Inflammatory macrophage treated with lipopolysaccharide for 4 hours (primary cell): Measurements from ENCODE around the gene ISLR.
"Not testable (repeated sequence)": the region's sequence is repeated elsewhere in the genome, so short reads cannot be mapped to it uniquely, and the experiment has no call there.

ENCODE experiments used
- DNase-seq: peaks from one replicate; pipeline ENCODE4 v3.0.0-alpha.2; 2020

Gene ISLR

GRCh38 chr15:74137537-74137894 lies 36.0 kb upstream of the ISLR start:
- no peak for DNase-seq

GRCh38 chr15:74138642-74139041 lies 34.9 kb upstream of the ISLR start:
- no peak for DNase-seq

DNA sequence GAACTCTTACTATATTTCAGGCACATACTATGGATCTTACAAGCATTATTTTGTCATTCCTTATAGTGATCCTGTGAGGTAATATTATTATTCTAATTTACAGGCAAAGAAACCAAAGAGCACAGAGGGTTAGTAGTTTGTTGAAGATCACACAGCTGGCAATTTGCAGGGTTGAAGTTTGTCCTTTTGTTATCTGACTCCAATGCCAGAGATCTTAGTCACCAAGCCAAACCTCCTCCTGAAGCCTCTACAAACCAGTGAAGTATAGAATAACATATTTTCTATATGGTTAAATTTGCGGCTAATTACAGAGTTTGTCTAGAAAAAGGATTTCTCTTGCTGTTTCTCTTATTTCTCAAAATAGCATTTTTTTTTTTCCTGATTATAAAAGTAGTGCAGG lies 31.9 kb upstream of the ISLR start:
- no peak for DNase-seq

- no peak for DNase-seq
Measured at GRCh38 chr15:74144153-74144775, 29.2 kb upstream of the ISLR start.

DNA sequence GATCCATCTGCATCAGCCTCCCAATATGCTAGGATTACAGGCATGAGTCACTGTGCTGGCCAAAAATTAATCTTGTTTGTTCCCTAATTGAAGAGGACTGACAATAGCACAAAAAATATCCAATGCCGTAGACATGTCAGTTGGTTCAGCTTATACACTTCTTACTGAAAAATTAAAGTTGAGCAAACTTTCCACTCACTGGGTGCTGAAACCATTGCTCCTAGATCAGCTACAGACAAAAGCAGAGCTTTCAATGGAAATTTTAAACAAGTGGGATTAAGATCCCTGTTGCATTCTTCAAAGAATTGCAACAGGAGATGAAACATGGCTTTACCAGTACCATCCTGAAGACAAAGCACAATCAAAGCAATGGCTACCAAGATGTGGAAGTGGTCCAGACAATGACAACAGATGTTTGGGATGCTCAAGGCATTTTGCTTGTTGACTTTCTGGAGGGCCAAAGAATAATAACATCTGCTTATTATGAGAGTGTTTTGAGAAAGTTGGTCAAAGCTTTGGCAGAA lies 27.2 kb upstream of the ISLR start:
- no peak for DNase-seq

DNA sequence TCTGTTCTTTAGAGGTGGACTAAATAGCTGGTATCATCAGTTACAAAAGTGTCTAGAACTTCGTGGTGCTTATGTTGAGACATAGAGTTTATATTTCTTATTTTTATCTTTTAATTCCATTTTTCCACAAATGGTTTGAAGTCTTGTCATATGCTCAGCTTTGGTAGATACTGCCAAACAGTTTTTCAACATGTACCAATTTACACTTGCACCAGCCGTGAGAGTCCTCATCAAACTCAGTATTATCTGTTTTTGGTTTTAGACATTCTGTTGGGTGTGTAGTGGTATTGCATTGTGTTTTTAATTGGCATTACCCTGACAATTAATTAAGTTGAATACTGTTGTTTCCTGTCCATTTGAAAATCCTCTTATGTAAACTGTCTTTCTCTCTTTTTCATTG lies 26.5 kb upstream of the ISLR start:
- DNase-seq, result no peak

DNA sequence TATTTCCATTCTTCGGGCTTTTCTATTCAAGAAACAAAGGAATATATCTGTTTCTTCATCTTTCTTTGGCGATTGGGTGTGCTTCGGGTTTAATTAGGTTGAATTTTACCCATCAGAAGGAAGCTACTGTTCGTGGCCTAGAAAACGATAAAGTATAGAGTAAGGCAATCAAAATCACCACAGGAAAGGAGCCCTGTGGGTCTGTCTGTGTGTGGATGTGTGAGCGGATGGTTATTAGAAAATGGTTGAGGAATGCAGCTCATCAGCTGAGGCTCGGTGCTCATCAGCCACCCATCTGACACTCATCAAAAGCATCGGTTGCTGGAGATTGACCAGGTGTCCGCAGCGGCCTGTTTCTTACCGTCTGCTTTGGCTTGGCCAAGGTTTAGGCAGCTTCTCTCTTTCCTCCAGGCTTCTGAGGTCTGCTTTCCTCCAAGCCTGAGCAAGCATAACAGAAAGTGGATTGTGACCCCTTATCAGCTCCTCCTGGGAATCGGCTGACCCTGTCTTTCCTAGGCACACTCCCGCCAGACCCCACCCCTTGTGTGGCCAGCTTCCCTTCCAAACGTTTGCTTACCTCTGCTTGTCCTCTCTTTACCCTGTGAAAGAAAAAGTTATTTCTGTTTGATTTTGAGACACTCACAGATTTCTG lies 17.6 kb upstream of the ISLR start:
- DNase-seq, result no peak

DNA sequence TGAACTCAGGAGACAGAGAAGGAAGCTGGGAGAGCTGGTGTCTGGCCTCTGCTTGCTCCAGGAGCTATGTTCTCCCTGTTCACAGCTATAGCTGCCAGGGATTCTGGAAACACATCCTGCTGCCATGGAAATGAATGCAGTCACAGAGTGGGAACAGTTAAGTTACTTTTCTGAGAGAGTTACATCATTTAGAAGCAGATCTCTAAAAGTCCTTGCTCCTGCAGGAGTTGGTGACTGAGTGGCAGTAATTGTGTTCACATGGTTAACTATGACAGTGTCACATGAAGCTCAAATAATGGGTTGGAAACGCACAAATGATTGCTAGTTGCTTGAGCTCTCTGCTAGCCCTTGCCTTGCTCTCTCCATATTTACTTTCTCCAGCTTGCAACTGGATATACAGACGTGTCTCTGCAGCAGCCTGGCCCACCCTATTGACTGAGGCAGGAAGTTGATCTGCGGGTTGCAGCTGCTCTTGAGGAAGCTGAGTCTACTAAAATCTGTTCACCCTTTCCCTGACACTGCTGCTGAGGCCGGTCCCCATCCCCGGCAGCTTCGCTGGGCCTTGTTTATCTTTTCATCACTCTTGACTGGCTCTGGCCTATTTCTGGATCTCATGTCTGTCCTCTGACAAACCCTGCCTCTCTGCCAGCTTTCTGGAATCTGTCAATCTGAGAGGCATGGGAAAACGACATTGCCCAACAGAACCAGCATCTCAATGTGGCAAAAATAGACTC lies 16.7 kb upstream of the ISLR start:
- no peak for DNase-seq

- no peak for DNase-seq
Measured at GRCh38 chr15:74157868-74158827, 15.4 kb upstream of the ISLR start.

DNA sequence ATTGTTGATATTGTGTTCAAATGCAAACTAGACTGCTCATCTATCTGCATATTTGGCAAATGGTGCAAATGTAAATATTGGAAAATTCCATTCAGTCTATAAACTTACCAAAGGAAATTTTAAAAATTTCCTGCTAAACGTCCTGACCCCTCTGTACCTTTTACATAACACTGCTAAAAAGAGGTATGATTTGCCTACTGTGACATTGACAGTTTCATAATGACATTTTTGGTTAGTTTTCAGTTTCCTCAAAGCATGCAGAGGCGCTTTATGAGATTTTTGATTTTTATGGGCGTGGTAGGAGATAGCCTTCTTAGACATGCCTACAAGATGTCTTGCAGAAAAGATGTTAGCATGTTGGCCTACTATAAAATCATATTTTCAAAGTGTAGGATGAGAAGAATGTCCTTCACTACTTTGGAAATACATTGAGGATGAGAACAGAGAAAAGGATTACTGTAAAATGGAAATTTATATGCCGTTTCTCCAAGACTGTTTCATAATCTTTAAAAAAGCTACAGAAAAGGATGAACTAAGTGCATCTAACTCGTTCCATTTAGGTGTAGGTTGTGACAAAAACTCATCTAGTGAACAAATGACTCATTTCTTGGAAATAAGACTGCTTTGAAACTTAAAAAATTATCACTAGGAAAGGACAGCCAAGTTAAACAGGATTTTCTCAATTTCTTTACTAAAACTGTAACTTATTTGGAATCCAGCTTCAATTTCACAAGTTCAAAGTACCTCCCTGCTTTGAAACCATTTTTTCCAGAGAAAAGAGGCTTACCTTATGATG lies 14.5 kb upstream of the ISLR start:
- DNase-seq, result no peak

GRCh38 chr15:74159773-74160172 lies 13.7 kb upstream of the ISLR start:
- DNase-seq, result no peak

DNA sequence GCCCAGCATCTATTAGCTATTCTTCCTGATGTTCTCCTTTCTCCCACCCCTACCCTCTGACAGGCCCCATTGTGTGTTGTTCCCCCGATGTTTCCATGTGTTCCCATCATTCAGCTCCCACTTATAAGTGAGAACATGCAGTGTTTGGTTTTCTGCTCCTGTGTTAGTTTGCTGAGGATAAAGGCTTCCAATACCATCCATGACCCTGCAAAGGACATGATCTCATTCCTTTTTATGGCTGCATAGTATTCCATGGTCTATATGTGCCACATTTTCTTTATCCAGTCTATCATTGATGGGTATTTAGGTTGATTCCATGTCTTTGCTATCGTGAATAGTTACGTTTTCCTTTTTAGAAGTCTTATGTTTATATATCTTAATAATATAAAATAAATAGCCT lies 13.1 kb upstream of the ISLR start:
- not testable (repeated sequence) for DNase-seq

DNA sequence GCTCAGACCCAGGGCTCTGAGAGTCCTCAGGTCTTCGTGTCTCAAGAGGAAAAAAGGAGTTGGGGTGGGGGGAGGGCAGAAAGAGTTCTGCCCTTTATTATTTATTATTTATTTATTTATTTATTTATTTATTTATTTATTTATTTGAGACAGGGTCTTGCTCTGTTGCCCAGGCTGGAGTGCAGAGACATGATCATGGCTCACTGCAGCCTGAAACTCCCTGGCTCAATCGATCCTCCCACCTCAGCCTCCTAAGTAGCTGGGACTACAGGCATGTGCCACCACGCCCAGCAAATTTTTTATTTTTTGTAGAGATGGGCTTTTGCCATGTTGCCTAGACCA lies 11.3 kb upstream of the ISLR start:
- not testable (repeated sequence) for DNase-seq

GRCh38 chr15:74165461-74165860 lies 8.0 kb upstream of the ISLR start:
- DNase-seq, result no peak

DNA sequence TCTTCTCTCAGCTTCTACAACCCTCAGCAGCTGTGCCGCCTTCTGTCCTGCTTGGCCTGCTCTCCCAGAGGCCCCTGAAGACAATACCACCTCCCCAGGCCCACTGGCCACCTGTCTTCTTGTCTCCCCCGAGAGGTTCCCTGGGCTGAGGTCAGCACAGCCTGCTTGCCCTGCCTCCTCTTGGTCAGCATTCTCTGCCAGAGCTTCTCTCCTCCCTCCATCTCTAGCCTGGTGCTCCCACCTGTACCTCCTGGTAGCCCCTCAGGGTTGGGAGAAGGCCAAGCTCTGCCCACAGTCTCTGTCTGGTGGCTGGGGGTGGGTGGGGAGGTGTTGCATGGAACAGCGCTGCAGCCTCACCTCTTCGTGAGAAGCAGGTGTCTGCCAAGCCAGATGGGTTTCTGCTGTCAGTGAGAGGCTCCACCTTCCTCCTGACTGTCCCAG lies 5.6 kb upstream of the ISLR start:
- no peak for DNase-seq

- DNase-seq, result no peak
Measured at GRCh38 chr15:74168711-74169126, 4.8 kb upstream of the ISLR start.

GRCh38 chr15:74170071-74170844 lies 3.3 kb upstream of the ISLR start:
- no peak for DNase-seq

DNA sequence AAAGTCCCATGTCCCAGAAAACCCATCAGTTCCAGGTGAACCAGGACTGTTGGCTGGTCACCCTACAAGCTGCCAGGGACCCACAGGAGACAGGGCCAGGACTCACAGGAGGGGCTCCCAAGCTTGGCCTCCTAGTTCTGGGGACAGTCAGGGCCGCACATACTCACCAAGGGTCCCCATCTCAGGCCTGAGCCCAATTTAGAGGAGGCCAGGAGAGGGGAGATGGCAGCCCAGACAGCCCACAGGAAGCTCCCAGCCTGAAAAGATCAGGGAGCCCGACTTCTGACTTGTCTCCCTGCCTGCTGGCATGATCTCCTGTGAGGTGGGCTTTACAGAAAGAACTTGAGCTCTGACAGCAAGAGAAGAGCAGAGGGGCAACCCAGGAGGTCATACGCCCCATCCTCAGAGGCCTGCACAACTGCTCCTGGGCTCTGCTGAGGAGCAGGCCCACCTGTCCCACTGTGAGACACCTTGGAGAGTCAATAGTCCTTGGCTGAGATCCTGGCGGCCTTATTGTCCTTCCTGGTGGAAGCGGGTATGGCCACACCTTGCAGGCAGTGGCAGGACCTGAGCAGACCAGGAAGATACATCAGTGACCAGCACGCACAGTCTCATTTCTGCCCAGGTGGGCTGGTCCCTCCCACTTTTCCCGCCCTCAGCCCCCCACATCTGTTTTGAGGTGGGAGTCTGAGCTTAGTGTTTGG lies 2.5 kb upstream of the ISLR start:
- no peak for DNase-seq

DNA sequence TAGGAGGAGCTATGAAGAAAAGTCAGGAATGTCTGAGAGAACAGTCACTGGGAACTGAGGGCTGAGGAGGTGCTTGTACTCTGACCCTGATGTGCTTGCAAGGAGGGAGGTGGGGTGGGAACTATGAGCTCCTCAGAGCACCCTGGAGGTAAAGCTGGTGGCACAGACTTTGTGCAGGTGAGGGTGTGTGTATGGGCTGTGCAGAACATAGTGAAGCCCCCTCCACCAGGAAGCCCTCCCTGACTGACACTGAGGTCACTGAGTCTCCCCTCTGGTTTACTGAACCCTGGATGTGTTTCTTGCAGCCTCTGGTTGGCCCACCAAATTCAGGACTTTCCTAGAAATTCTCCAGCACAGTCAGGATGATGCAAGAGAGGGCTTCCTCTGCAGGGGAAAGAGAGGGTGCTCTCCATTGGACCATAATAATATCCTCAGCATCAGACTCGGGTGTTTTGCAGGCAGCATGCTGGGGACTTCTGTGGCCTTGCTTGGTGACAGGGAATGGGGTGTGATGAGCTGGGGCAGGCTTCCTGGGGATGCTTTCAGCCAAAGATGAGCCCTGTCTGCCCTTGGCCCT lies 1.5 kb upstream of the ISLR start:
- no peak for DNase-seq

GRCh38 chr15:74172701-74173379 lies 670 bp upstream of the ISLR start:
- no peak for DNase-seq
